Measurements from ENCODE around the gene LRRC74B.

- TF ChIP-seq CTCF (IDR thresholded peaks at IDR 0.05) = no peak
- TF ChIP-seq POLR2A (IDR thresholded peaks at IDR 0.05) = no peak
Measured at GRCh38 chr22:21030032-21030431, 15.7 kb upstream of the LRRC74B start.
